ENCODE data around the gene JPH3. TPM values are rescaled to one million over a fixed set of nuclear protein-coding genes. Genes with fewer than 3 reads are reported as not detected.

JPH3 gene
- total RNA-seq, 1 experiment from 2014 or later, result 0.57 TPM

GRCh38 chr16:87739801-87740200 lies 137.5 kb downstream of the JPH3 start:
- Mint-ChIP-seq H3K4me3 (ENCODE audit: low read depth, unreplicated experiment) (no peak overlapping the region), H3K4me1 (ENCODE audit: low read depth, unreplicated experiment) (no peaks in the 10 kb centered on the region), H3K27ac (ENCODE audit: unreplicated experiment) (no peak overlapping the region), H3K27me3 (ENCODE audit: unreplicated experiment) (no peaks in the 10 kb centered on the region), H3K36me3 (ENCODE audit: insufficient read depth, unreplicated experiment) (peaks cover 34% of the 10 kb centered on the region), H3K9me3 (ENCODE audit: low read depth, unreplicated experiment) (no peaks in the 10 kb centered on the region)
- no peak for TF ChIP-seq CTCF (IDR thresholded peaks at IDR 0.05; ENCODE audit: unreplicated experiment)
- intact Hi-C loops (cut with micrococcal nuclease; ENCODE audit: unreplicated experiment), result no loop called here
- BruUV-seq (replicated peaks), result no TSS peak
- CTCF ChIA-PET, result no interaction called here
- DNase-seq, result no peak

- Mint-ChIP-seq H3K9me3 (ENCODE audit: low read depth, unreplicated experiment) (no peaks in the 10 kb centered on the region), H3K4me3 (ENCODE audit: low read depth, unreplicated experiment) (no peak overlapping the region), H3K4me1 (ENCODE audit: low read depth, unreplicated experiment) (no peaks in the 10 kb centered on the region), H3K27me3 (ENCODE audit: unreplicated experiment) (no peaks in the 10 kb centered on the region), H3K36me3 (ENCODE audit: insufficient read depth, unreplicated experiment) (peaks cover 29% of the 10 kb centered on the region), H3K27ac (ENCODE audit: unreplicated experiment) (no peak overlapping the region)
- DNase-seq, result no peak
- intact Hi-C loops (cut with micrococcal nuclease; ENCODE audit: unreplicated experiment), result no loop called here
- CTCF ChIA-PET, result no interaction called here
- BruUV-seq (replicated peaks), result no TSS peak
- TF ChIP-seq CTCF (IDR thresholded peaks at IDR 0.05; ENCODE audit: unreplicated experiment), result no peak
Observed at GRCh38 chr16:87740441-87740840, 138.1 kb downstream of the JPH3 start.

- intact Hi-C loops (cut with micrococcal nuclease; ENCODE audit: unreplicated experiment), result no loop called here
- Mint-ChIP-seq H3K4me3 (ENCODE audit: low read depth, unreplicated experiment) (no peak overlapping the region), H3K36me3 (ENCODE audit: insufficient read depth, unreplicated experiment) (peaks cover 25% of the 10 kb centered on the region), H3K4me1 (ENCODE audit: low read depth, unreplicated experiment) (no peaks in the 10 kb centered on the region), H3K27ac (ENCODE audit: unreplicated experiment) (no peak overlapping the region), H3K27me3 (ENCODE audit: unreplicated experiment) (no peaks in the 10 kb centered on the region), H3K9me3 (ENCODE audit: low read depth, unreplicated experiment) (no peaks in the 10 kb centered on the region)
- CTCF ChIA-PET, result no interaction called here
- no TSS peak for BruUV-seq (replicated peaks)
- no peak for DNase-seq
- no peak for TF ChIP-seq CTCF (IDR thresholded peaks at IDR 0.05; ENCODE audit: unreplicated experiment)
Observed at GRCh38 chr16:87740909-87741424, 138.7 kb downstream of the JPH3 start.

GRCh38 chr16:87741700-87742415 lies 139.6 kb downstream of the JPH3 start:
- intact Hi-C loops (cut with micrococcal nuclease; ENCODE audit: unreplicated experiment), result no loop called here
- DNase-seq, result no peak
- CTCF ChIA-PET, result no interaction called here
- BruUV-seq (replicated peaks), result no TSS peak
- no peaks in the 10 kb centered on the region for H3K4me1 Mint-ChIP-seq (ENCODE audit: low read depth, unreplicated experiment)
- no peak for TF ChIP-seq CTCF (IDR thresholded peaks at IDR 0.05; ENCODE audit: unreplicated experiment)
- peaks cover 26% of the 10 kb centered on the region for H3K36me3 Mint-ChIP-seq (ENCODE audit: insufficient read depth, unreplicated experiment)
- H3K27ac Mint-ChIP-seq (ENCODE audit: unreplicated experiment), result no peak overlapping the region
- H3K9me3 Mint-ChIP-seq (ENCODE audit: low read depth, unreplicated experiment), result no peaks in the 10 kb centered on the region
- no peaks in the 10 kb centered on the region for H3K27me3 Mint-ChIP-seq (ENCODE audit: unreplicated experiment)
- no peak overlapping the region for H3K4me3 Mint-ChIP-seq (ENCODE audit: low read depth, unreplicated experiment)

Measured in Calu3 (cell line).